Hepatocyte (in vitro differentiated cells): ENCODE data around the gene THAP5. TPM values are rescaled to one million over a fixed set of nuclear protein-coding genes. Genes with fewer than 3 reads are reported as not detected.

Experiments used
- DNase-seq: peaks from one replicate; pipeline ENCODE4 v3.0.0-alpha.2; 2016; ENCODE audit warnings: low spot score
- H2AFZ ChIP-seq: fragments of 200-600 bp; sonication (generic); 2 replicates; pipeline ENCODE4 v1.6.0; 2016; ENCODE audit warnings: antibody characterized with exemption, mild to moderate bottlenecking
- H3K27ac ChIP-seq: fragments of 200-600 bp; sonication (generic); 2 replicates; pipeline ENCODE4 v1.5.1; 2016; ENCODE audit warnings: mild to moderate bottlenecking
- H3K27me3 ChIP-seq: fragments of 200-600 bp; sonication (generic); 2 replicates; pipeline ENCODE4 v1.6.1; 2016
- H3K36me3 ChIP-seq: fragments of 200-600 bp; sonication (generic); replicated peaks from 2 replicates; pipeline ENCODE4 v1.5.1; 2016; ENCODE audit warnings: low read depth; ENCODE audit not compliant: insufficient read depth
- H3K4me1 ChIP-seq: fragments of 200-600 bp; sonication (generic); 2 replicates; pipeline ENCODE4 v1.5.1; 2016; ENCODE audit warnings: mild to moderate bottlenecking, moderate library complexity; ENCODE audit not compliant: insufficient read depth
- H3K4me2 ChIP-seq: fragments of 200-600 bp; sonication (generic); 2 replicates; pipeline ENCODE4 v1.6.0; 2016
- H3K4me3 ChIP-seq: fragments of 200-600 bp; sonication (generic); 2 replicates; pipeline ENCODE4 v1.5.1; 2016; ENCODE audit warnings: mild to moderate bottlenecking
- H3K79me2 ChIP-seq: fragments of 200-600 bp; sonication (generic); 2 replicates; pipeline ENCODE4 v1.6.0; 2017; ENCODE audit warnings: mild to moderate bottlenecking
- H3K9me2 ChIP-seq: fragments of 200-600 bp; sonication (generic); replicated peaks from 2 replicates; pipeline ENCODE4 v1.6.0; 2017; ENCODE audit warnings: mild to moderate bottlenecking; ENCODE audit not compliant: insufficient read depth
- H3K9me3 ChIP-seq: fragments of 200-600 bp; sonication (generic); 2 replicates; pipeline ENCODE4 v1.5.1; 2016; ENCODE audit warnings: low read depth, mild to moderate bottlenecking
- H4K20me1 ChIP-seq: fragments of 200-600 bp; sonication (generic); 2 replicates; pipeline ENCODE4 v1.6.0; 2016; ENCODE audit warnings: mild to moderate bottlenecking; ENCODE audit not compliant: insufficient read depth, poor library complexity, severe bottlenecking
- EZH2 ChIP-seq: fragments of 200-600 bp; sonication (generic); IDR thresholded peaks from 2 replicates; pipeline ENCODE4 v1.6.1; 2016; ENCODE audit warnings: antibody characterized with exemption, mild to moderate bottlenecking, borderline replicate concordance
- EZH2phosphoT487 ChIP-seq: fragments of 200-600 bp; sonication (generic); IDR thresholded peaks from one replicate; pipeline ENCODE4 v1.6.1; 2018; ENCODE audit warnings: antibody characterized with exemption, mild to moderate bottlenecking, low read depth, moderate library complexity; ENCODE audit not compliant: unreplicated experiment, severe bottlenecking
- WGBS: methylation state at CpG from one replicate; pipeline ENCODE4 v1.1.6; 2016; ENCODE audit warnings: low lambda C conversion rate; ENCODE audit errors: missing lambda C conversion rate; 5-methylcytosine and 5-hydroxymethylcytosine counted together
- polyA plus RNA-seq: library from polyadenylated mRNA; unstranded; fragments of >200 nt; fragmentation: Nextera tagmentation; extraction: Ambion mirVana; gene quantifications from 2 replicates; pipeline ENCODE4 v1.2.1, GENCODE V29; 2016
- total RNA-seq: library from RNA; depleted of rRNA; stranded (reverse); fragments of >200 nt; gene quantifications from 2 replicates; pipeline ENCODE4 v1.2.3, GENCODE V29; 2014
- TF ChIP-seq, protein P1 (sequence below): fragments of 200-600 bp; sonication (generic); IDR thresholded peaks from 2 replicates; pipeline ENCODE4 v1.5.1; 2016; ENCODE audit warnings: antibody characterized with exemption, mild to moderate bottlenecking; ENCODE audit not compliant: poor library complexity

The THAP5 gene
- total and polyA plus RNA-seq, 2 experiments from 2014 or later = 8.8 to 36.9 TPM

DNA sequence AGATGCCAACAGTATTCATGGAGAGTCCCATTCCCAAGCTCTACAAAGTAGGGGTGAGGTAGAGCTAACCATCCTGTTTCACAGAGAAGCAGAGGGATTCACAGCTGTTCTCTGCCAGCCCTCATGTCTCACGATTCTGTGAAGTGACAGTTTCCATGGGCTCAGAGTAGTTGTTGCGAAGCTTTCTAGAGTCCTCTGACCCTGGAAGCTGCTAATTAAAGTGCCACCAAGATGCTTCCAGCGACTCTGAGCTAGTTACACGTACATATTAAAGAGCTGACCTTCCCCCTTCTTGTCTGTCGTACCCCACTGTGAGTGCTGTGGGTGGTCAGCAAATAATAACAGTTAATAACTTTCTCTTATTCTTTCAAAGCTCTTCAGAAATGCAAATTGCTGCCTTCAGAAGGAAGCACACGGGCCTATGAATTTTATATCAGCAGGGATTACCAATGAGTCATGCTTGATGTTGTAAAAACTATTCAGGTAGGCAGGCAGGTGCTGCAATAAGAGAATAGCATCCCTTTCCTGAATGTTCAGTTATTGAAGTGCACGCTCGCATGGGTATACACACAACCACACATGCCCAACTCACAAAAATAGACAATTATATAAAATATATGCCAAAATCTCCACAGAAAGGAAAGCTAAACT, 34.3 kb upstream of the THAP5 start:
- Histone ChIP-seq H3K36me3 (no peaks in the 10 kb centered on the region), H3K4me3 (no peak overlapping the region), H3K4me1 (peaks cover 3% of the 10 kb centered on the region), H3K27ac (no peak overlapping the region), H3K79me2 (no peaks in the 10 kb centered on the region), H2AFZ (no peak overlapping the region), H3K9me3 (no peaks in the 10 kb centered on the region), H3K9me2 (no peaks in the 10 kb centered on the region), H4K20me1 (no peaks in the 10 kb centered on the region), H3K4me2 (no peak overlapping the region), H3K27me3 (no peaks in the 10 kb centered on the region)
- no peak for DNase-seq
- TF ChIP-seq, protein P1, sequence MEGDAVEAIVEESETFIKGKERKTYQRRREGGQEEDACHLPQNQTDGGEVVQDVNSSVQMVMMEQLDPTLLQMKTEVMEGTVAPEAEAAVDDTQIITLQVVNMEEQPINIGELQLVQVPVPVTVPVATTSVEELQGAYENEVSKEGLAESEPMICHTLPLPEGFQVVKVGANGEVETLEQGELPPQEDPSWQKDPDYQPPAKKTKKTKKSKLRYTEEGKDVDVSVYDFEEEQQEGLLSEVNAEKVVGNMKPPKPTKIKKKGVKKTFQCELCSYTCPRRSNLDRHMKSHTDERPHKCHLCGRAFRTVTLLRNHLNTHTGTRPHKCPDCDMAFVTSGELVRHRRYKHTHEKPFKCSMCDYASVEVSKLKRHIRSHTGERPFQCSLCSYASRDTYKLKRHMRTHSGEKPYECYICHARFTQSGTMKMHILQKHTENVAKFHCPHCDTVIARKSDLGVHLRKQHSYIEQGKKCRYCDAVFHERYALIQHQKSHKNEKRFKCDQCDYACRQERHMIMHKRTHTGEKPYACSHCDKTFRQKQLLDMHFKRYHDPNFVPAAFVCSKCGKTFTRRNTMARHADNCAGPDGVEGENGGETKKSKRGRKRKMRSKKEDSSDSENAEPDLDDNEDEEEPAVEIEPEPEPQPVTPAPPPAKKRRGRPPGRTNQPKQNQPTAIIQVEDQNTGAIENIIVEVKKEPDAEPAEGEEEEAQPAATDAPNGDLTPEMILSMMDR = no peak
- TF ChIP-seq EZH2phosphoT487 = no peak
- TF ChIP-seq EZH2 = no peak
- 70% methylated on average over 8 of the region's 8 CpGs for WGBS

DNA sequence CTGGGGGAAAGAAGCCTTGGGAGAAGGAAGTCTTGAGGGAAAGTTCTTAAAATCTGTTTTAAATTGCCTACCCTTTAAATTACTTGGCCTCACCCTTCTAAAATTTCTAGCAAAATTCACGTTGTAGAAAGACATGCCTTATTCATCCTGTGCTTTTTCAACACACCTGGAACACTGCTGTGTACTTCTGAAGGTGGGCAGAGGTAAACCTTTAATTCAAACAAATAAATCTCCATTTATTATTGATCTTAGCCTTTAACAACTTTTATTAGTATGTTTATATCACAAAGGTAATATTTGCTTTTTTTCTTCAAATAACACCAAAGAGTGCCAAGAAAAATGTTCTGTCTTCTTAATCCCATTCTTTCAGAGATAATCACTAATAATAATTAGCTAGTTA, 30.9 kb upstream of the THAP5 start:
- WGBS = 69% methylated on average over 1 of the region's 1 CpG
- H3K27me3 ChIP-seq = peaks cover 5% of the 10 kb centered on the region
- no peaks in the 10 kb centered on the region for H3K9me2 ChIP-seq
- no peak overlapping the region for H3K4me2 ChIP-seq
- H4K20me1 ChIP-seq = no peaks in the 10 kb centered on the region
- TF ChIP-seq, protein P1 = no peak
- TF ChIP-seq EZH2 = no peak
- H2AFZ ChIP-seq = no peak overlapping the region
- no peaks in the 10 kb centered on the region for H3K4me1 ChIP-seq
- H3K36me3 ChIP-seq = no peaks in the 10 kb centered on the region
- H3K4me3 ChIP-seq = no peak overlapping the region
- H3K27ac ChIP-seq = no peak overlapping the region
- H3K9me3 ChIP-seq = no peaks in the 10 kb centered on the region
- DNase-seq = no peak
- H3K79me2 ChIP-seq = no peaks in the 10 kb centered on the region

GRCh38 chr7:108598914-108599580, 29.5 kb upstream of the THAP5 start:
- no peaks in the 10 kb centered on the region for H3K36me3 ChIP-seq
- no peak for DNase-seq
- H3K79me2 ChIP-seq = no peaks in the 10 kb centered on the region
- H4K20me1 ChIP-seq = no peaks in the 10 kb centered on the region
- H3K27me3 ChIP-seq = peaks cover 5% of the 10 kb centered on the region
- no peaks in the 10 kb centered on the region for H3K9me2 ChIP-seq
- no peak for TF ChIP-seq EZH2phosphoT487
- no peak for TF ChIP-seq EZH2
- TF ChIP-seq, protein P1 = no peak
- H3K27ac ChIP-seq = no peak overlapping the region
- no peak overlapping the region for H3K4me3 ChIP-seq
- H2AFZ ChIP-seq = no peak overlapping the region
- H3K9me3 ChIP-seq = no peaks in the 10 kb centered on the region
- no peaks in the 10 kb centered on the region for H3K4me1 ChIP-seq
- H3K4me2 ChIP-seq = no peak overlapping the region
- WGBS = 87% methylated on average over 6 of the region's 6 CpGs
